ENCODE results near the gene BRIP1.
"Not testable (repeated sequence)": the region's sequence is repeated elsewhere in the genome, so short reads cannot be mapped to it uniquely, and the experiment has no call there.

BRIP1 gene

GRCh38 chr17:61799812-61800484 lies 63.4 kb downstream of the BRIP1 start:
- no peak for DNase-seq (ENCODE audit: low spot score)

GRCh38 chr17:61797283-61797682 lies 66.0 kb downstream of the BRIP1 start:
- no peak for DNase-seq (ENCODE audit: low spot score)

GRCh38 chr17:61795546-61795945 lies 67.8 kb downstream of the BRIP1 start:
- DNase-seq (ENCODE audit: low spot score): no peak

- no peak for DNase-seq (ENCODE audit: low spot score)
Measured at GRCh38 chr17:61794792-61795191, 68.5 kb downstream of the BRIP1 start.

- DNase-seq (ENCODE audit: low spot score): no peak
Measured at GRCh38 chr17:61794242-61794641, 69.1 kb downstream of the BRIP1 start.

GRCh38 chr17:61793565-61793964 lies 69.8 kb downstream of the BRIP1 start:
- DNase-seq (ENCODE audit: low spot score): no peak

DNA sequence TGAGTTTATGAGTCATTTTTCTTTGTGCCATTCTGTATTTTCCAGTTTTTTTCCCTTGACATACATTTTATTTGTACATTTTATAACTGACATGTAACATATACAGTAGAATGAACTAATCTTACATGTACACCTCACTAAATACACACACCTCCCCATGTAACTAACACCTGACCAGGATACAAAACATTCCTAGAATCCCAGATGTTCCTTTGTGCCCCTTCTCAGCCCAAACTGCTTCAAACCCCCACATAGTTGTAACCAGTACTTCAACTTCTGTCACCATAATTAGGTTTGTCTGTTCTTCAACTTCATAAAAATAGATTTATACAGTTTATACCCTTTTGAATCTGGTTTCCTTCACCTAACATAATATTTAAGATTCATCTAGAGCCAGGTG lies 73.5 kb downstream of the BRIP1 start:
- DNase-seq (ENCODE audit: low spot score): no peak

GRCh38 chr17:61786088-61786487 lies 77.2 kb downstream of the BRIP1 start:
- DNase-seq (ENCODE audit: low spot score): no peak

DNA sequence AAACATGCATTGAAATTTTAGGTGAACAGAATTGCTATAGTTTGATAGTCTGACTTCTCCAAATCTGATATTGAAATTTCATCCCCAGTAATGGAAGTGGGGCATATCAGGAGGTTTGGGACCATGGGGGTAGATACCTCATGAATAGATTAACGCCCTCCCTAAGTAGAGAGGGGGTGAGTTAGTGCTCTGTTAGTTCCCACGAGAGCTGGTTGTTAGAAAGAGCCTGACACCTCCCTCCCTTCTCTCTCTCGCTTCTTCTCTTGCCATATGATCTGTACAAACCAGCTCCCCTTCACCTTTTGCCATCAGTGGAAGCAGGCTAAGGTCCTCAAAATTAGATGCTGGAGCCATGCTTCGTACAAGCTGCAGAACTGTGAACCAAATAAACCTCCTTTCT lies 78.8 kb downstream of the BRIP1 start:
- no peak for DNase-seq (ENCODE audit: low spot score)

GRCh38 chr17:61783556-61784304 lies 79.6 kb downstream of the BRIP1 start:
- no peak for DNase-seq (ENCODE audit: low spot score)

GRCh38 chr17:61783120-61783519 lies 80.2 kb downstream of the BRIP1 start:
- no peak for DNase-seq (ENCODE audit: low spot score)

GRCh38 chr17:61782683-61783082 lies 80.6 kb downstream of the BRIP1 start:
- DNase-seq (ENCODE audit: low spot score): no peak

DNA sequence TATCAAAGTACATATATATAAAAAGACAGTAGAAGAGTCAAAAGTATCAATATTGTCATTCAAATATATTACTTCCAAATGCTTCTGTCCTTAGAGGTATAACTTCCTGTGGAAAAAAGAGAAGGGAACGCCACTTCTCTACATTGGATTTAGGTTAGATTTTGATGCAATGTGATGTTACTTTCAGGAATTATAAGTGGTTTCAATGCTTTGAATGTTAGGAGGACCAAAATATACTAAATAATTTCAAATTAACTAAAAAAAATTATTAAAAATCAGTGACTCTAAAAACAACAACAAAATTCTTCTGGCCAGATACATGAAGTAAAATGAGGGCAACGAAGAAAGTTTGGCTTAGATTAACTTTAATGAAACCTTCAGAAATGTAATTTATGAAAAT lies 88.0 kb downstream of the BRIP1 start:
- no peak for DNase-seq (ENCODE audit: low spot score)

DNA sequence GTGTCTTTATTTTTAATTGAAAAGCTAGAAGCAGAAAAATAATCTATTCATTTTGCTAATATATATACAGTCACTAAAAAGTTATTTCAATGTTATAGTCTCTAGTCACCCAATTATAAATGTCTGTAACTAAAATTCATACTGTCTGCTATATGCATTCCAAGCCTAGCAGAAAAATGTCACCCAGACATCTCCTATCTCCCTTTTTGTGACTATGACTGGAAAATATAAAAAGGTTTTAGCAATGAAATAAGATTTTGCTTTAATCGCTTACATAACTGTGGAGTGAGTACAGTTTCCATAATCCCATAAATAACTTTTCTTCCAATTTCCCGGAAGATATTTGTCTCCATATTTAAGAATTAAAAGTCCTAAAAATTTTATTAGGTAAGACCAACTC lies 88.6 kb downstream of the BRIP1 start:
- DNase-seq (ENCODE audit: low spot score): no peak

- DNase-seq (ENCODE audit: low spot score): not testable (repeated sequence)
Measured at GRCh38 chr17:61774087-61774486, 89.2 kb downstream of the BRIP1 start.

- no peak for DNase-seq (ENCODE audit: low spot score)
Measured at GRCh38 chr17:61770752-61771533, 92.4 kb downstream of the BRIP1 start.

GRCh38 chr17:61770043-61770442 lies 93.3 kb downstream of the BRIP1 start:
- no peak for DNase-seq (ENCODE audit: low spot score)

GRCh38 chr17:61768405-61768804 lies 94.9 kb downstream of the BRIP1 start:
- DNase-seq (ENCODE audit: low spot score): no peak

DNA sequence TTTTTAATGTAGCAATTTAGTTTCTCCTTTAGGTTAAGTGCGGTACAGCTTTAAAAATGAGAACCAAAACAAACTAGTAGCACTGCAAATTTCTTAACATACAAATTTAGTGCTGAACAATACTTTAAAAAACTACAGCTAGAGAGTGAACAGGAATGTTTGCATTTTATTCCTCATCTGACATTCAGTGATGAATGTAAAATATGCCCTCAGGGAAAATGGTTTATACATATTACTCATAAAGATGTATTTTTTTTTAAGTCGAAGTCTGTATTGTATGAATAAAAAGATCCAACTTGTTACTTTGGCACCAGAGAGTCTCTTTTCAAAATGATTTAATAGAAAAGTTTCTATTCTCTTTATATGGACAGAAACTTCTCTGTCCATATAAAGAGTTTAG lies 96.8 kb downstream of the BRIP1 start:
- DNase-seq (ENCODE audit: low spot score): no peak

DNA sequence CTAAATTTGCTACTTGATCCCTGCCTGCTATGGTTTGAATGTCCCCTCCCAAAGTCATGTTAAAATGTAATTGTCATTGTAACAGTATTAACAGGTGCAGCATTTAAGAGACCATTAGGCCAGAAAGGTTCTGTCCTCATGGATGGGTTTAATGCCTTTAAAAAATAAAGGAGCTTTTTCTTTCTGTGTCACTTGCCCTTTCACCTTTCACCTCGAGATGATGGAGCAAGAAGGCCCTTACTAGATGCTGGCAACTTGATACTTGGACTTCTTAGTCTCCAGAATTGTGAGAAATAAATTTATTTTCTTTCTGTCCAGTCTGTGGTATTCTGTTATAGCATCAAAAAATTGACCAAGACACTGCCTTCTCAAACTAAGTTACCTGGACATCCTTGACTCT lies 98.5 kb downstream of the BRIP1 start:
- DNase-seq (ENCODE audit: low spot score): no peak

GRCh38 chr17:61761827-61762226 lies 101.5 kb downstream of the BRIP1 start:
- no peak for DNase-seq (ENCODE audit: low spot score)

DNA sequence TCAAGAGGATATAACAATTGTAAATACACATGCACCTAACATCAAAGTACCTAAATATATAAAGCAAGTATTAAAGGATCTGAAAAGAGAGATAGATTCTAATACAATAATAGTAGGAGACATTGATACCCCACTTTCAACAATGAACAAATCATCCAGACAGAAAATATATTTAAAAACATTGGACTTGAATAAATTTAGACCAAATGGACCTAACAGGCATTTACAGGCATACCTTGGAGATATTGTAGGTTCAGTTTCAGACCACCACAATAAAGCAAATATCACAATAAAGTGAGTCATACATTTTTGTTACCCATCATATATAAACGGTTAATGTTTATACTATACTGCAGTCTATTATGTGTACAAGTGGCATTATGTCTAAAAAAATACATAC lies 104.0 kb downstream of the BRIP1 start:
- no peak for DNase-seq (ENCODE audit: low spot score)

- DNase-seq (ENCODE audit: low spot score): no peak
Measured at GRCh38 chr17:61758430-61758829, 104.9 kb downstream of the BRIP1 start.

Data from AG08395 (cell line).